Measurements from ENCODE around the gene RAB3C. TPM values are rescaled to one million over a fixed set of nuclear protein-coding genes. Genes with fewer than 3 reads are reported as not detected.

The RAB3C gene
- total RNA-seq, 6 donors from 2014 or later, result 0.09 to 1.1 (median 0.87) TPM; not detected in 2

- Histone ChIP-seq H3K4me3 (no peak overlapping the region), H3K27me3 (no peaks in the 10 kb centered on the region), H3K36me3 (no peaks in the 10 kb centered on the region), H3K4me1 (peaks cover 0 to 6% (median 3%) of the 10 kb centered on the region in 4 donors), H3K9me3 (no peaks in the 10 kb centered on the region), H3K27ac (no peak overlapping the region)
- DNase-seq (no peak), ATAC-seq (ENCODE audit: low FRiP score in 2 of 2) (no peak)
- TF ChIP-seq CTCF (IDR thresholded peaks at IDR 0.05), result no peak
- TF ChIP-seq EP300 (IDR thresholded peaks at IDR 0.05), result no peak
- no peak for TF ChIP-seq POLR2A (IDR thresholded peaks at IDR 0.05)
- TF ChIP-seq POLR2AphosphoS5 (IDR thresholded peaks at IDR 0.05), result no peak
- WGBS, 2 donors, result 71 to 73% methylated on average over 1 of the region's 1 CpG
Observed at GRCh38 chr5:58852566-58852965, 269.7 kb downstream of the RAB3C start.

DNA sequence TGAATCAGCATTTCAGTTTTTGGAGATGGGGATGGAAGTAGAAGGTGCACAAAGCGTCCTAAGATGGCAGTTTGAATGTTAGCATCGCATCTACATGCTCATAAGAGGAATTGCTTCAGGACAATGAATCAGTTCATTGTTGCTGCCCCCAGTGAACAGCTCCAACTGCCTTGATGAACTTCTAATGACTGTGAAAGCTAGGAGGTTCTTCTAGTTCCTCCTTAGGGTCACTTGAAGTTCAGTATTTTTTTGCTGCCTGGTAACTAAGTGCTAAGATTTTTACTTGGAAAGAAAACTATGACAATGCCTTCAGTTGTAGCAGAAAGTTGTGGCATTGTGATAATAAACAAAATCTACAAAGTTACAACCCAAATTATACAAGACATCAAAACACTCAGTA is 271.6 kb downstream of the RAB3C start:
- DNase-seq, result no peak
- TF ChIP-seq CTCF (IDR thresholded peaks at IDR 0.05) (no peak), POLR2A (IDR thresholded peaks at IDR 0.05) (no peak), EP300 (IDR thresholded peaks at IDR 0.05) (no peak), POLR2AphosphoS5 (IDR thresholded peaks at IDR 0.05) (no peak)
- H3K27ac ChIP-seq, result no peak overlapping the region
- no peaks in the 10 kb centered on the region for H3K9me3 ChIP-seq
- peaks cover 0 to 6% (median 3%) of the 10 kb centered on the region in 4 donors for H3K4me1 ChIP-seq
- 82 to 93% methylated on average over 2 of the region's 2 CpGs for WGBS, 2 donors
- H3K4me3 ChIP-seq, result no peak overlapping the region
- no peaks in the 10 kb centered on the region for H3K36me3 ChIP-seq
- no peaks in the 10 kb centered on the region for H3K27me3 ChIP-seq
- ATAC-seq (ENCODE audit: low FRiP score in 2 of 2), result no peak

DNA sequence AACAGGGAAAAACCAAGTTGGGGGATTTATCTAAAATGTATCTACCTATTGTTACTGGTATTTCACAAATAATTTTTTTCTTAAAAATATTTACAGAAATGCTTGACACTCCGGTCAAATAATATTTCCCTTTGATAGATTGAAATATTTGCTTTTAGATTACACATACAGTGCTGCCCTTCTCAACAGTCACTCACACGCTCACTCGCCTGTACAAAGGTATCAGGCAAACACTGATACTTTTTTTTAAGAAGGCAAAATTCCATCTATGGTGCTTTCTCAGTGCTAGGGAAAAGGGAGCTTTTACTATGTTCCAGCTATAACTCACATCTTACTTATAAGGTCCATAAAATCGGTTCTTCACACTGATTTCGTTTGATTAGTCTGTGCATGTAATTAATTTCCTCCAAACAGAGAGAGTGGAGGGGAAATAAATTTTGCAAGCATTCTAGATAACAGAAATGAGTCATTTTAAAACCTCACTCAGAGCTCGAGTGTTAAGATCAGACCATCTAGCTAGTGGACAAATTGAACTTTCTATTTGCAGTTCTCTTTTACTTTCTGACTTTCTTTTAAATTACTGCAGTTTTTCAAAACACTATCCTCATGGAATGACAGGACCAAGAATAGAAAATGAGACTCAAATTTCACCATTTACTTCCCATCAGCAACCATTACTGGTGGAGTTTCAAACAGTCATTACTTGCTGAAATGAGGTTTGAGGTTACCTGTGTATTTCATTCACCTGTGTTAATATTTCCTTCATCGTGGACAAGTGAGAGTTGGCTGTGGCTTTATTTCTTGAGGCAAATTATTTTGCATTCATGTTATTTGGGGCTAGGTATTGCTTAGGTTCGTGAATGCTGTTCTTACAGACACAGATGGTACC is 273.2 kb downstream of the RAB3C start:
- H3K36me3 ChIP-seq, result no peaks in the 10 kb centered on the region
- no peak overlapping the region for H3K27ac ChIP-seq
- no peak for ATAC-seq (ENCODE audit: low FRiP score in 2 of 2)
- H3K27me3 ChIP-seq, result no peaks in the 10 kb centered on the region
- 56 to 65% methylated on average over 8 of the region's 8 CpGs for WGBS, 2 donors
- no peak for DNase-seq
- H3K9me3 ChIP-seq, result no peaks in the 10 kb centered on the region
- no peaks in the 10 kb centered on the region for H3K4me1 ChIP-seq
- no peak overlapping the region for H3K4me3 ChIP-seq
- no peak for TF ChIP-seq CTCF (IDR thresholded peaks at IDR 0.05)
- TF ChIP-seq EP300 (IDR thresholded peaks at IDR 0.05), result no peak
- no peak for TF ChIP-seq POLR2AphosphoS5 (IDR thresholded peaks at IDR 0.05)
- TF ChIP-seq POLR2A (IDR thresholded peaks at IDR 0.05), result no peak

DNA sequence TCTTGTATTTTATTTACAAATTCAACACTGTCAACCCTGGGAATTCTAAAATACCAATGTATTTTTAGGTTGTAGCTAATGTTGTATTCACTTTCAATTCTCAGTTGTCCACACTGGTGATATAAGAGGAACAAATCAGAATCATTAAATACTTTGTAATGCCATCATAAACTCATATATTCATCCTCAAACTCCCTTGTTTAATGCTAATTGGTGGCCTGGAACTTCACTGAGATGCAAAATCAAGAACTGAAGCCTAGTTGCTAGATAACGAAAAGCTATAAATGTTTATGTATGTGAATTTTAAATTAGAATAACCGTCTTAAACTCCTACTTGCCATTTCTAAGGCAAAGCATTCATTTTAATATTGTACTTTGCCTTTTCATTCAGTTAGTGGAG is 274.7 kb downstream of the RAB3C start:
- Histone ChIP-seq H3K4me3 (no peak overlapping the region), H3K4me1 (no peaks in the 10 kb centered on the region), H3K36me3 (no peaks in the 10 kb centered on the region), H3K27ac (no peak overlapping the region), H3K27me3 (no peaks in the 10 kb centered on the region), H3K9me3 (no peaks in the 10 kb centered on the region)
- WGBS, 2 donors, result 45 to 93% methylated on average over 2 of the region's 2 CpGs
- TF ChIP-seq EP300 (IDR thresholded peaks at IDR 0.05) (no peak), POLR2AphosphoS5 (IDR thresholded peaks at IDR 0.05) (no peak), POLR2A (IDR thresholded peaks at IDR 0.05) (no peak), CTCF (IDR thresholded peaks at IDR 0.05) (no peak)
- no peak for DNase-seq
- ATAC-seq (ENCODE audit: low FRiP score in 2 of 2), result no peak

DNA sequence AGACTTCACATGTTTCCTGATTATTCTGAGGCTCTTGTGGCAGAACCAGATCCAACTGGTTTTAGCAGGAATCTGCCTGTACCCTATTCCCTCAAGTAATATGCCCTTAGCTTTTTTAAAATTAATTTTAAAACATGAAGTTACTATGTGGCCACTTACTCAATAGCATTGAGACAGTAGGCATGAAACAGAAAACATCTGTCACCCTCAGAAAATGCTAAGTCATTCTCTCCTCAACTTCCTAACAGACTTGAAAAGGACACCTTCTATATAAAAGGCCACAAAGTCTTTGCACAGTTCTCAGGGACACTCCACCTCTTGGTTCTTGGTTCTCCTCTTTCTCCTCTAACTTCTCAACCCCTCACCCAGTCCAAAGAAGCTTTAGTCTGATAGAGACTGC is 277.8 kb downstream of the RAB3C start:
- no peaks in the 10 kb centered on the region for H3K9me3 ChIP-seq
- DNase-seq (no peak), ATAC-seq (ENCODE audit: low FRiP score in 2 of 2) (no peak)
- TF ChIP-seq POLR2AphosphoS5 (IDR thresholded peaks at IDR 0.05), result no peak
- TF ChIP-seq EP300 (IDR thresholded peaks at IDR 0.05), result no peak
- no peak for TF ChIP-seq POLR2A (IDR thresholded peaks at IDR 0.05)
- no peak for TF ChIP-seq CTCF (IDR thresholded peaks at IDR 0.05)
- no peak overlapping the region for H3K4me3 ChIP-seq
- no peak overlapping the region for H3K27ac ChIP-seq
- no peaks in the 10 kb centered on the region for H3K27me3 ChIP-seq
- no peaks in the 10 kb centered on the region for H3K4me1 ChIP-seq
- no peaks in the 10 kb centered on the region for H3K36me3 ChIP-seq
